HG02943 (cell line): ENCODE results near the gene GPR33.
"Not testable (repeated sequence)": the region's sequence is repeated elsewhere in the genome, so short reads cannot be mapped to it uniquely, and the experiment has no call there.

Experiments used
- ATAC-seq: cut with Tn5 transposase; IDR thresholded peaks from one replicate; pipeline ENCODE4 v1.9.1; 2021; ENCODE audit warnings: mild to moderate bottlenecking, low read depth, moderate library complexity; ENCODE audit not compliant: unreplicated experiment

GPR33 gene

GRCh38 chr14:31462450-31462849 is 25.4 kb downstream of the GPR33 start:
- ATAC-seq, result not testable (repeated sequence)

GRCh38 chr14:31461545-31461944 is 26.3 kb downstream of the GPR33 start:
- ATAC-seq, result no peak

GRCh38 chr14:31457665-31458659 is 29.9 kb downstream of the GPR33 start:
- ATAC-seq, result no peak

- ATAC-seq, result peak; percentile 98
Observed at GRCh38 chr14:31456841-31457664, 30.8 kb downstream of the GPR33 start, which contains the start of gene DTD2. TSS of gene DTD2 (minus strand) at chr14:31457506. CDS start at chr14:31457393, 113 bp downstream.

- no peak for ATAC-seq
Observed at GRCh38 chr14:31449971-31450610, 37.7 kb downstream of the GPR33 start.

GRCh38 chr14:31449136-31449535 is 38.7 kb downstream of the GPR33 start:
- no peak for ATAC-seq

- no peak for ATAC-seq
Observed at GRCh38 chr14:31445703-31446102, 42.1 kb downstream of the GPR33 start.

GRCh38 chr14:31442284-31442683 is 45.6 kb downstream of the GPR33 start:
- ATAC-seq, result no peak

GRCh38 chr14:31441273-31442111 is 46.3 kb downstream of the GPR33 start:
- no peak for ATAC-seq

- no peak for ATAC-seq
Observed at GRCh38 chr14:31440280-31440679, 47.6 kb downstream of the GPR33 start.

- no peak for ATAC-seq
Observed at GRCh38 chr14:31439561-31439960, 48.3 kb downstream of the GPR33 start.

GRCh38 chr14:31437045-31437691 is 50.7 kb downstream of the GPR33 start:
- not testable (repeated sequence) for ATAC-seq

- no peak for ATAC-seq
Observed at GRCh38 chr14:31435276-31435675, 52.6 kb downstream of the GPR33 start.
